ENCODE data around the gene PIEZO1. TPM values are rescaled to one million over a fixed set of nuclear protein-coding genes. Genes with fewer than 3 reads are reported as not detected.

Gene PIEZO1
- total and polyA plus RNA-seq, 2 donors from 2014 or later, result 103 to 124 TPM

- no peak for FAIRE-seq
- intact Hi-C loops (cut with DNase I), result loop anchor here (5.0 kb wide), 1 partner anchor 43 kb away; no protein-coding TSS in a partner anchor
- Histone ChIP-seq H3K27ac (ENCODE audit: low read depth in 2 of 2, low read length in 2 of 2) (no peak overlapping the region), H3K36me3 (ENCODE audit: control insufficient read depth in 2 of 3, insufficient read depth in 3 of 3, low read length in 3 of 3) (peaks cover 0 to 12% (median 8%) of the 10 kb centered on the region in 3 donors), H3K9me3 (ENCODE audit: control insufficient read depth in 2 of 3, insufficient read depth in 1 of 3, low read length in 3 of 3) (no peaks in the 10 kb centered on the region), H3K9ac (ENCODE audit: low read length in 3 of 3) (no peak overlapping the region), H3K27me3 (ENCODE audit: control insufficient read depth, insufficient read depth, low read length) (no peaks in the 10 kb centered on the region), H3K4me3 (ENCODE audit: low read length in 3 of 3) (no peak overlapping the region), H3K4me1 (ENCODE audit: control insufficient read depth in 2 of 3, insufficient read depth in 2 of 3, low read depth in 1 of 3, low read length in 3 of 3) (peaks cover 0 to 15% (median 6%) of the 10 kb centered on the region in 3 donors)
- DNase-seq, result no peak
- no peak for TF ChIP-seq CTCF (IDR thresholded peaks at IDR 0.05; ENCODE audit: borderline replicate concordance, extremely low read depth, insufficient read depth)
Measured at GRCh38 chr16:88739139-88739976, 45.7 kb downstream of the PIEZO1 start.

GRCh38 chr16:88738151-88739084 is 46.6 kb downstream of the PIEZO1 start:
- H3K27ac ChIP-seq (ENCODE audit: low read depth in 2 of 2, low read length in 2 of 2), result no peak overlapping the region
- peaks cover 0 to 12% (median 12%) of the 10 kb centered on the region in 3 donors for H3K36me3 ChIP-seq (ENCODE audit: control insufficient read depth in 2 of 3, insufficient read depth in 3 of 3, low read length in 3 of 3)
- no peak overlapping the region for H3K9ac ChIP-seq (ENCODE audit: low read length in 3 of 3)
- no peaks in the 10 kb centered on the region for H3K27me3 ChIP-seq (ENCODE audit: control insufficient read depth, insufficient read depth, low read length)
- H3K9me3 ChIP-seq (ENCODE audit: control insufficient read depth in 2 of 3, insufficient read depth in 1 of 3, low read length in 3 of 3), result no peaks in the 10 kb centered on the region
- intact Hi-C loops (cut with DNase I), result loop anchor here (5.0 kb wide), 1 partner anchor 44 kb away; no protein-coding TSS in a partner anchor
- DNase-seq (peak in 4 of 5 donors; percentile 75 to 87 (median 81)), FAIRE-seq (no peak)
- peaks cover 0 to 7% (median 0%) of the 10 kb centered on the region in 3 donors for H3K4me1 ChIP-seq (ENCODE audit: control insufficient read depth in 2 of 3, insufficient read depth in 2 of 3, low read depth in 1 of 3, low read length in 3 of 3)
- TF ChIP-seq CTCF (IDR thresholded peaks at IDR 0.05; ENCODE audit: borderline replicate concordance, extremely low read depth, insufficient read depth), result no peak
- no peak overlapping the region for H3K4me3 ChIP-seq (ENCODE audit: low read length in 3 of 3)

GRCh38 chr16:88737298-88738150 is 47.5 kb downstream of the PIEZO1 start:
- Histone ChIP-seq H3K27me3 (ENCODE audit: control insufficient read depth, insufficient read depth, low read length) (no peaks in the 10 kb centered on the region), H3K4me3 (ENCODE audit: low read length in 3 of 3) (no peak overlapping the region), H3K9ac (ENCODE audit: low read length in 3 of 3) (no peak overlapping the region), H3K4me1 (ENCODE audit: control insufficient read depth in 2 of 3, insufficient read depth in 2 of 3, low read depth in 1 of 3, low read length in 3 of 3) (peaks cover 0 to 7% (median 0%) of the 10 kb centered on the region in 3 donors), H3K36me3 (ENCODE audit: control insufficient read depth in 2 of 3, insufficient read depth in 3 of 3, low read length in 3 of 3) (peaks cover 0 to 12% (median 12%) of the 10 kb centered on the region in 3 donors), H3K27ac (ENCODE audit: low read depth in 2 of 2, low read length in 2 of 2) (no peak overlapping the region), H3K9me3 (ENCODE audit: control insufficient read depth in 2 of 3, insufficient read depth in 1 of 3, low read length in 3 of 3) (no peaks in the 10 kb centered on the region)
- FAIRE-seq (no peak), DNase-seq (peak; percentile 85 to 92 (median 89))
- intact Hi-C loops (cut with DNase I), result loop anchor here (5.0 kb wide), 1 partner anchor 45 kb away; no protein-coding TSS in a partner anchor
- TF ChIP-seq CTCF (IDR thresholded peaks at IDR 0.05; ENCODE audit: borderline replicate concordance, extremely low read depth, insufficient read depth), result peak; percentile 97

All from kidney (tissue), 14 donors.